CD4-positive, alpha-beta T cell treated with Interleukin-21 for 1 hour (primary cell): ENCODE measurements around the gene DYRK1A.
A peak's percentile ranks its signal among the peaks of the same experiment; 100 is the strongest.

Source experiments
- DNase-seq: peaks from one replicate; pipeline ENCODE4 v3.0.0-alpha.2; 2020

The DYRK1A gene

GRCh38 chr21:37365517-37366481 is 774 bp upstream of the DYRK1A start:
- peak; percentile 66 for DNase-seq

DNA sequence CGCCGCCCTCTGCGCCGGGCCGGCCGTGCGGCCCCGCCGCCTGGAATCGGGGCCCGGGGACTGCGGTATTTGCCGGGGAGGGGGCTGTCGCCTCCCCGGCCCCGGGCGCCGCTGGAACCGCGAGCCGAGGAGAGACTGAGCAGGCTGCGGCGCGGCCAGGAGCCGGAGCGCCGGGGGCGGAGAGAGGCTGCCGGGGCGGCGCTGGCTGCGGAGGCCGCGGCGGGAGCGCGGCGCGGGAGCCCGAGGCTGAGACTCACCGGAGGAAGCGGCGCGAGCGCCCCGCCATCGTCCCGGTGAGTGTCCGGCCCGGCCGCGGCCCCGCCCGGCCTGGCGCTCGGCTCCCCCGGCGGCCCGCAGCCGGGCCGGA is 746 bp downstream of the DYRK1A start:
- DNase-seq, result no peak

- DNase-seq, result peak; percentile 55
Measured at GRCh38 chr21:37367703-37368540, 1.3 kb downstream of the DYRK1A start.

GRCh38 chr21:37368541-37369279 is 2.1 kb downstream of the DYRK1A start:
- no peak for DNase-seq

DNA sequence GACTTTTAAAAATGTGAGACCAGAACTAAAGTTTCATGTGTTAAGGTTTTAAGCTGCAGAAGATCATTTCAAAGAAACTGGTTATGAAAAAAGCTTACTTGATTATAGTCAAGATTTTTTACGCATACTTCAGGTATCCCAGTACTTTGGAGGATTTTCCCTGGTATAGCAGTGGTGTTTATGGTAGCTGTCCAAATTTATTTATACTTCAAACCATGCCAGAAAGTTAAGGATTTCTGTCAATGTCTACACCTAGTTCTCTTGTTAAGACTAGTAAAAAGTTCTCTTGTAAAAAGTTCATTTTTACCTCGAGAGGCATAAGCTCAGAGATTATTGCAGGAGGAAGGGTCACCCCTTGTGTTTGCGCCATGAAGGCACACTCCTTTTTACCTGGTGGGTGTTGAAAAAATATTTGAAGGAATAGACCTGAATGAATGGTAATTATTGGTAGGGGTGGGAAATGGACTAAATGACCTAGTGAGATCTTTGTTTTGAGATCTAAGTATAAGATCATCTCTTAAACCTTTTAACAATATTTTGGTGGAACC is 2.8 kb downstream of the DYRK1A start:
- no peak for DNase-seq

- peak; percentile 51 for DNase-seq
Measured at GRCh38 chr21:37370152-37371040, 3.8 kb downstream of the DYRK1A start.

GRCh38 chr21:37371041-37371397 is 4.4 kb downstream of the DYRK1A start:
- DNase-seq, result no peak

DNA sequence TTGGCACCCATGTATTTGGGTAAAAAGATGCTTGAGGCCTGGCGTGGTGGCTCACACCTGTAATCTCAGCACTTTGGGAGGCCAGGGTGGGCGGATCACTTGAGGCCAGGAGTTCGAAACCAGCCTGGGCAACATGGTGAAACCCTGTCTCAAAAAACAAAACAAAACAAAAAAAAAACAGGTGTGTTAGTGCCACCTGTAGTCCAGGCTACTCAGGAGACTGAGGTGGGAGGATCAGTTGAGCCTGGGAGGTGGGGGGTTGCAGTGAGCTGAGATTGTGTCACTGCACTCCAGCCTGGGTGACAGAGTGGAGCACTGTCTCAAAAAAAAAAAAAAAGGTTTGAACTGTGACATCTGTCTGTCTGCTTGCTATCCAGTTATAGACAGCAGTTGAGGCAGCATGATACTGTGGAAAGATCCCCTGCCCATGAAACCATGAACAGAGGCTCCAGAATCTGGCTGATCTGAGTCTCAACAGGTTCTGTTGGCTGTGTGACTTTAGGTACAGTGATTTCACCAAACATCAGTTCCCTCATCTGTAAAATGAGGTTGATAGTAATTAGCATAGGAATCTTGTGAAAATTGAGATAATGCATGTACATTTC is 5.7 kb downstream of the DYRK1A start:
- no peak for DNase-seq

- DNase-seq, result no peak
Measured at GRCh38 chr21:37372951-37373350, 6.4 kb downstream of the DYRK1A start.

- no peak for DNase-seq
Measured at GRCh38 chr21:37373539-37373938, 7.0 kb downstream of the DYRK1A start.

- no peak for DNase-seq
Measured at GRCh38 chr21:37374027-37374426, 7.5 kb downstream of the DYRK1A start.

DNA sequence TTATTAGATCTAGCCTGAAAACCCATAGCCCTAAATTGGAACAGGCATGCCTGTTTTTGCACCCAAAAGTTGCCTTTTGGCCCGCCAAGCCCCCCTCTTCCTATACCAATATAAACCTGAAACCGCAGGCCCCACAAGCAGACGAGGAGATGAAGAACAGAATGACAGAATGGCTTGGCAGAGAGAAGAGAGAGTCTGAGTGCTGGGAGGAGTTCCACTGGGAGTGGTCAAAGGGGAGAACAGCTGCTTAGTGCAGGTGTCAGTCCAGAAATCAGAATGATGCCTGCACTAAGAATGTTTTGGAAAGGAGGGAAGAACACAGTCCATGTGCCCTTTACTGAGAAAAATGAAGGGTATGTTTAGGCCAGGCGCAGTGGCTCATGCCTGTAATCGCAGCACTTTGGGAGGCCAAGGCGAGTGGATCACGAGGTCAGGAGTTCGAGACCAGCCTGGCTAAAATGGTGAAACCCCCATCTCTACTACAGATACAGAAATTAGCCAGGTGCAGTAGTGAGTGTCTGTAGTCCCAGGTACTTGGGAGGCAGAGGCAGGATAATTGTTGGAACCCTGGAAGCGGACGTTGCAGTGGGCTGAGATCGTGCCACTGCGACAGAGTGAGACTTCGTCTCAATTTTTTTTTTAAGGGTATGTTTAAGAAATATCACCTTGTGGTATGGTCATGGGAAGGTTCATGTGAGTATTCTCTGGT is 9.4 kb downstream of the DYRK1A start:
- DNase-seq, result no peak

- DNase-seq, result no peak
Measured at GRCh38 chr21:37378700-37379139, 12.1 kb downstream of the DYRK1A start.

GRCh38 chr21:37380349-37381323 is 14.1 kb downstream of the DYRK1A start:
- no peak for DNase-seq

GRCh38 chr21:37381883-37382585 is 15.5 kb downstream of the DYRK1A start:
- DNase-seq, result no peak

GRCh38 chr21:37383086-37383485 is 16.5 kb downstream of the DYRK1A start:
- no peak for DNase-seq

DNA sequence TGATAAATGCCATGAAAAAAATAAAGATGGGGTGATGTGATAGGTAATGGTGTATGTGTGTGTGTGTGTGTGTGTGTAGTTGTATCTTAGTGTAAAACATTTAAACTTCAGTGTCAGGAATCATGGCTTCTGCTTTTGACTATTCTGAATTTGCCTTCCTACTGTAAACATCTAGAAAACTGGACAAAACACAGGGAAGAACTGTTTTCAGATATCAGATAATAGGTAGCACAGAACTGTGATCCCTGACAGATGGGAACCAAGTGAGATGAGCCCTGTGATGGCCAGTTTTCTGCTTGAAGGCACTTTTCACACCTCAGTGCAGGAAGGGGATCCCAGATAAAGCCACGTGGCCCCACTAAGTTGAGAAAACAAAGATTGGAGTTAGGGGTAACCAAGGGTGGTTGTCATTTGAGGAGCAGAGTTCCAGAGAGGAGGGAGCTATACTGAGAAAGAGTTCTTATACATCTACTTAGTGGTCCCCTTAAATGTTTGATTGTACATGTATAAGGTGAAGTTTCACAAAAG is 17.3 kb downstream of the DYRK1A start:
- DNase-seq, result no peak

- no peak for DNase-seq
Measured at GRCh38 chr21:37384416-37384815, 17.8 kb downstream of the DYRK1A start.
